GM10266 (cell line): ENCODE results near the gene CLEC3B.
A peak's percentile ranks its signal among the peaks of the same experiment; 100 is the strongest.

ENCODE experiments used
- DNase-seq: peaks from one replicate; pipeline ENCODE4 v3.0.0; 2012; ENCODE audit errors: extremely low spot score
- TF ChIP-seq, protein P1 (sequence below): IDR thresholded peaks from 2 replicates; pipeline ENCODE4 v1.5.1; 2012; ENCODE audit warnings: mild to moderate bottlenecking, low read depth; ENCODE audit not compliant: control insufficient read depth, insufficient read depth; ENCODE audit errors: missing control alignments

Gene CLEC3B

DNA sequence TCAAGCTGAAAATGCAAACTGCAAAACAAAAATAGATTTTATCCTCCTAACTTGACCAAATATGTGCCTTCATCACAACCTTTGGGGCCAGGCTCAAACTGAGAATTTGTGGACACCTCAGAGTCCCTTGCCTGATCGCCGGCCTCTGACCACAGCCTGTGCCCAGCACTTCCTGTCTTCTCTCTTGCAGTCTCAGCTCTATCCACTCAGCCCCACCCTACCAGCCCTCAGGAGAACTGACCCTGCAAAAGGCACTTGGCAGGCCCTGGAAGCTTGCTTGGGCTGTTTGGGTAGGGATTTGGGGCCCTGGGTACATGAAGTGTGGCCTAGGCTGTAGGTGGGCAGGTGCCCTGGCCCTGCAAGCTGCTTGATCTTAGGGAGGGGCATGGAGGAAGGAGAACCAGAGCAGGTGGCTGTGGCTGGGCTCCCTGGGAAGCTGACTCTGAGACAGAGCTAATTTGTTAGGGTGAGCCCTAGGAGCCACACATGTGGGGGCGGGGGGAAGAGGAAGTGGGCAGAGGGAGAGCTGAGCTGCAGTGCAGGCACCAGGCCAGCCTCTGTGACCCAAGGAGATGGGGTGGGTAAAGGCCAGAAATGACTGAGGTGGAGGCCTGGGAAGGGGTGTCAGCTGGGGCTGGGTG, 8.6 kb downstream of the CLEC3B start:
- no peak for DNase-seq
- TF ChIP-seq, protein P1, sequence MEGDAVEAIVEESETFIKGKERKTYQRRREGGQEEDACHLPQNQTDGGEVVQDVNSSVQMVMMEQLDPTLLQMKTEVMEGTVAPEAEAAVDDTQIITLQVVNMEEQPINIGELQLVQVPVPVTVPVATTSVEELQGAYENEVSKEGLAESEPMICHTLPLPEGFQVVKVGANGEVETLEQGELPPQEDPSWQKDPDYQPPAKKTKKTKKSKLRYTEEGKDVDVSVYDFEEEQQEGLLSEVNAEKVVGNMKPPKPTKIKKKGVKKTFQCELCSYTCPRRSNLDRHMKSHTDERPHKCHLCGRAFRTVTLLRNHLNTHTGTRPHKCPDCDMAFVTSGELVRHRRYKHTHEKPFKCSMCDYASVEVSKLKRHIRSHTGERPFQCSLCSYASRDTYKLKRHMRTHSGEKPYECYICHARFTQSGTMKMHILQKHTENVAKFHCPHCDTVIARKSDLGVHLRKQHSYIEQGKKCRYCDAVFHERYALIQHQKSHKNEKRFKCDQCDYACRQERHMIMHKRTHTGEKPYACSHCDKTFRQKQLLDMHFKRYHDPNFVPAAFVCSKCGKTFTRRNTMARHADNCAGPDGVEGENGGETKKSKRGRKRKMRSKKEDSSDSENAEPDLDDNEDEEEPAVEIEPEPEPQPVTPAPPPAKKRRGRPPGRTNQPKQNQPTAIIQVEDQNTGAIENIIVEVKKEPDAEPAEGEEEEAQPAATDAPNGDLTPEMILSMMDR: no peak

DNA sequence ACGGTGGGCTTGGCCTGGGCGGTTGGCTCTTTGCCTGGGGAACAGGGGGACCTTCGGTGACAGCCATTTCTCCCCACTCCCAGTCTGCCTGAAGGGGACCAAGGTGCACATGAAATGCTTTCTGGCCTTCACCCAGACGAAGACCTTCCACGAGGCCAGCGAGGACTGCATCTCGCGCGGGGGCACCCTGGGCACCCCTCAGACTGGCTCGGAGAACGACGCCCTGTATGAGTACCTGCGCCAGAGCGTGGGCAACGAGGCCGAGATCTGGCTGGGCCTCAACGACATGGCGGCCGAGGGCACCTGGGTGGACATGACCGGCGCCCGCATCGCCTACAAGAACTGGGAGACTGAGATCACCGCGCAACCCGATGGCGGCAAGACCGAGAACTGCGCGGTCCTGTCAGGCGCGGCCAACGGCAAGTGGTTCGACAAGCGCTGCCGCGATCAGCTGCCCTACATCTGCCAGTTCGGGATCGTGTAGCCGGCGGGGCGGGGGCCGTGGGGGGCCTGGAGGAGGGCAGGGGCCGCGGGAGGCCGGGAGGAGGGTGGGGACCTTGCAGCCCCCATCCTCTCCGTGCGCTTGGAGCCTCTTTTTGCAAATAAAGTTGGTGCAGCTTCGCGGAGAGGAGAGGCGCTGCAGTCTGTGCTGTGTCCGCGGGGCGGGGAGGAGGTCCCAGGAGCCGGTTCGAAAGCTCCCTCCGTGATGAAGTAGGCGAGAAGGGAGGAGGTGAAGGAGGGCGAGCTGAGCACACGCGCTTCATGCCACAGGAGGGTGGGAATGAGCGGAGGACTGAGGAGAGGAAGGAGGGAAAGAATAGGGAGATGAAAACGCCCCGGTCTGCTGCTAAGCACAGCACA, 9.6 kb downstream of the CLEC3B start:
- no peak for DNase-seq
- TF ChIP-seq, protein P1: no peak

DNA sequence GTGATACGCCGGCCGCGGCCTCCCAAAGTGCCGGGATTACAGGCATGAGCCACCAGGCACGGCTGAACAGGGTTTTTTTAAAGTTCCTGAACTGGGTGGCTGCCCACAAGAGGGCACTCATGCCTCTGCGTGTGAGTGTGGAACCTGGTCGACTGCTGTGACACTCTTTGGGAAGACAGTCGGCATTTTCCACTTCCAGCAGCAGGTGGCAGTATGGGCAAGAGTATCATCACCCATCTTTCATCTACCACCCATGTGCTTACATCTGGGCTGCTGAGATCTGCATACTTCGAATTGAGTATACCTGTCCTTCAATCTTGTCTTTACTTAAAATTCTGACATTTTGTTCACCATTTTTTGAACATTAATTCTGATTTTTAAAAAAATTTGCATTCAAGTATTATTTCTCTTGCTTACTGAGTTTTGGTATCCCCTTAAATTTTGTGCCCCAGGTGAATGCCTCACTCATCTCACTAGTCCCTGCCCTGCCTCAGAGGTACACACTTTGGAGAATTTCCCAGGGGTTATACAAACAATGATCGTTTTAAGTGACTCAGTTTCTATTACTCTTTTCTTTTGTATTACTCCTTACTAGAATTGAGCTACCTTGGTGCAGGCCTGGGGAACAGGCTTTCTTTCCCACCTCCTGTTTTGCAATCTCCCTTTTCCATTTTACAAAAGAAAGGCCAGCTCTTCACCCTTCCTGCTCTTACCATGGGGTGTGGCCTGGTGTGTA, 11.8 kb downstream of the CLEC3B start:
- DNase-seq: peak; percentile 91
- TF ChIP-seq, protein P1: peak; percentile 96

DNA sequence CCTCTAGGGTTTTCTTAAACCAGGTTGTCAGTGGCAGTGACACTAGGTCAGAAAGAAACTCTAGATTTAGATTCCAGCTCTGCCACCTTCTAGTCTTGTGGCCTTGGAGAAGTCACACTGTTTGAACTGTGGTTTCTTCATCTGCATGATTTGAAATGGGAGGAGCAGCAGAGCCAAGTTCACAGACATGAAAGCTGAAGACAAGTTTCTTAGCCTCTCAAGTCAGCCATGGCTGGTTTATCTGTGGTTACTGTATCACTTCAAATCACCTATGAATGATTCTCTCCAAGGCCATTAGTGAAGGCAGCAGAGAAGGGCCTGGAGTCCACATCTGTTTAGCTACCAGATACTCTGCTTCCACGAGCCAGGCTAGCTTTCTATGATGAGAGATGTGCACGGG, 15.6 kb downstream of the CLEC3B start:
- DNase-seq: no peak
- TF ChIP-seq, protein P1: no peak

DNA sequence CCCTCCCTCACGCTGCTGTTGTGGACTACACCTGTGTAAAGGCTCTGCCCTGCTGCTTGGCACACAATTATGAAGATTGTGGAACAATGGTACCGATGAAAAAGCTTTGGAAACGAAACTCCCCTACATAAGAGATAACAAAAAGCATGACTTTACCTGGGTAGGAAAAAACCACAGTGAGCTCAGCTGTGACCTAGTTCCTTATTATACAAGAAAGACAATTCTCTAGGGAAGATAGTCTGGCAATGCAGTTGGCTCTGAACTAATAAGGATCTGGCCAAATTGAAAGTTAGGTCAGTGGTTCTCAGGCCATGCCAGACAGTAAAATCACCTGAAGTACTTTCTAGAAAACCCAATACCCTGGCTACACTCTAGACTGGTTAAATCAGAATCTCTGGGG, 16.1 kb downstream of the CLEC3B start:
- DNase-seq: no peak
- TF ChIP-seq, protein P1: no peak

DNA sequence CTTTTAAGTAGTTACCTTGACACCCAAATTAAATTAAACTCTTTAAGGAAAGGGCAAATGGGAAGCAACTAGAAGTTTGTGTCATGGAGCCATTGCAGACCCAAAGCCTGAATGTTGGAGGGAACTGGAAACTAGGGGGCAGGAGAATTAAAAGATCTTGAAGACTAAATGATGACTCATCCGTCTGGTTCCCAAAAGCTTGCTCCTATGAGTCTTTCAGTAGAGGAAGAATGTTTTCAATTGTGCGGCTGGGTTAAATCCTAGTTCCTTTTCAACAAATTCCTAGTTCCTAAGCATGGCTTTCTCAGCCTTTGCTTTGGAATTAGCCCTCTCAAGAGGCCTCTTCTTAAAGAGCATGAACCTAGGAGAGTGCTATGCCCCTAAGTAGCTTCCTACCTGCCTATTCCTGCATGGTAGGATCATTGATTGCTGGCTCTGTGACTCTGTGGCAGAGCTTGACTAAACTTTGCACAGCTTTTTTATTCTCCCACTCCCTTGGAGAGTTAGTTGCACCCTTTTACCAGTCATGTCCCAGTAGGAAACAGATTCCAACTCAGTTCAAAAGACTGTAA, 17.7 kb downstream of the CLEC3B start:
- TF ChIP-seq, protein P1: no peak
- no peak for DNase-seq
